ENCODE data around the gene EDRF1. TPM values are rescaled to one million over a fixed set of nuclear protein-coding genes. Genes with fewer than 3 reads are reported as not detected.

The EDRF1 gene
- total RNA-seq, 1 donor from 2014 or later: 15.6 TPM

GRCh38 chr10:125785791-125786190, 66.3 kb downstream of the EDRF1 start:
- DNase-seq (ENCODE audit: low spot score): no peak

- no peak for DNase-seq (ENCODE audit: low spot score)
Measured at GRCh38 chr10:125788156-125789034, 68.9 kb downstream of the EDRF1 start.

DNA sequence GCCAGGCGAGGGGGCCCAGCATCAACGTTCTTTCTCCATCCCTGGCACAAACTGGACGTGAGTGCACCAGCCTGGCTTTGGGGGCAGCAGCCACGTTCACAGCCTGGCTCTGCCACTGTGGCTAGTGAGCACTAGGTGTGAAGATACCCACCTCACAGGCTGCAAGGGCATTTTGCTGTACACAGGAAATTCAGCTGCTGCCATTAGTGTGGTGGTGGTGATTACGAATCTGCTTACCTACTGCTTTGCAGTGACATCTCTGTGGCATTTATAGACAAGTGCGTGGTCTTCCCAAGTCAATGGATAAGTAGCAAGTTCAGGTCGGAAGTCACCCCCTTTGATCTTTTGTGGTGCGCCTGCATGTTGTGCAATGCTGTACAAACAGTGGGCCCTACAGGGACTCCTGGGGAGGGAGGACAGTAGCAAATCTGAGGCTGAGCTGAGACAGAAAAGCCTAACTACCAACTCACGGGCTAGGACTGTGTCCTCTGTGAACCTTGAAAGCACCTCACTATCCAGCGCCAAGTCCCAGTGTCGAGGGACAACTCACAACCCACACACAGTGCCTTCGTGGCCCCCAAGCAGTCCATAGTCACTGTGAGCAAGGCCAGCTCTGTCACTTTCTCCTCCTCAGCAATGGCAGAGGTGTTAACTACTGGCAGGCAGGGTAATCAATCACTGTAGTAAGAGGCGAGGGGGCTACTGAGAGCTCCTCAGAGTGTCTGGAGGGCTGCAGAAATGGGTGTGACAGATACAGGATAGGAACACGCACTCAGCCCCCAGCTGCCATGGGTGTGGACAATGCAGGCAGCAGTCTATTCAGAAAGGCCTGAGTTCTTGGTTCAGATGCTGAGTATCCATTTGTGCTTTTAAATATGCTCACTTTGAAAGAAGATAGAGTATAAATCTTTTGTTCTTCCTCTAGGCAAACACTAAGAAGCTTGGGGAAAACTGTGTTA, 73.1 kb downstream of the EDRF1 start:
- DNase-seq (ENCODE audit: low spot score): no peak

GRCh38 chr10:125795128-125795527, 75.6 kb downstream of the EDRF1 start:
- DNase-seq (ENCODE audit: low spot score): no peak

- no peak for DNase-seq (ENCODE audit: low spot score)
Measured at GRCh38 chr10:125795637-125796190, 76.2 kb downstream of the EDRF1 start.

GRCh38 chr10:125797424-125797823, 77.9 kb downstream of the EDRF1 start:
- DNase-seq (ENCODE audit: low spot score): no peak

- no peak for DNase-seq (ENCODE audit: low spot score)
Measured at GRCh38 chr10:125797994-125798662, 78.6 kb downstream of the EDRF1 start.

DNA sequence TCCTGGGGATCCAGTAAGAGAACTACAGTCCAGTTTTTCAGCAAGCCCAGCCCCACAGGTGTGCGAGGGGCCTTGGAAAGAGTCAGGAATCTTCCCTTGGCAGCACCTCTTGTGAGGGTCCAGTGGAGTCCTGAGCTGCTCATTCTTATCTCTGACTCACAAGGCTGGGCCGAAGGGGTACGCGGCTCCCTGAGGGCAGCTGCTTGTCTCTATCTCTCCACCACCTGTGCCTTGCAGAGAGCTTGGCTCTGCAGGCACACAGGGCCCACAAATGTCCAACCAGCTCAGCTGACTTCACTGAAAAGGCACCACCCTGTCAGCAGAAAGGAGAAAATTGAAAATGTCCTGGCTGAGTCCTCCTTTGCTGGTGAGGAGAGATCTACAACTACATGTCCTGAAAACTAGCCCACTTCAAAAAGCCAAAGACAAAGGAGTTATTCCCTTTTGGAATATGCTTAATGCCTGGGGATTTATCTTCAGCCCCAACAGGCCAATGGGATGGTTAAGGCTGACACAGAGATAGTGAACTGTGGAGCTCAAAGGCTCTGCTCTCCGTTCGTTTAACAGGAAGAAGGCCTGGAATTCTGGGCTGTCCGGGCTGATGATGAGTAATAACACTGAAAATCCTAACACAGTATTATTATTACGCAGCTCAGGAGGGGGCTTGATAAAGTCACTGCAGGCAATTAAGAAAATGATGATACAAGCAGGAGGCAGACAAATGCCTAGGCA, 80.1 kb downstream of the EDRF1 start:
- no peak for DNase-seq (ENCODE audit: low spot score)

DNA sequence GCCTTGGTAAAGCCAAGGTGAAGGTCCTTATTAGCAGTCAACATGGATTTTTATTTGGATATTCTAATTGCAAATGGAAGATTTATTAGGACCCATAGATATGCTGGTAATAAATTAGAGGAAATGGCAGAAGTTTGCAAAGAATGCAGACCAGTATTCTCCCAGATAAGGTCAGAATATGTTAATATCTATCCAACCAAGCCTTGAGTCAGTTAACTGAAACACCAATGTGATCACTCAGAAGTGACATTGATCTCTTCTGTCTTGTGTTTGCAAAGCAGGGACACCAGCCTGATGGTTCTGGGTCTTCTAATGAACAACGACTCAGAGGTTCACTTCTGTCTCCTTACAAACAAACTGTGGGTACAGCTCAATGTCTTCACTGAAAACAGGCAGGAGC, 82.1 kb downstream of the EDRF1 start:
- DNase-seq (ENCODE audit: low spot score): no peak

- DNase-seq (ENCODE audit: low spot score): no peak
Measured at GRCh38 chr10:125802131-125802530, 82.6 kb downstream of the EDRF1 start.

DNA sequence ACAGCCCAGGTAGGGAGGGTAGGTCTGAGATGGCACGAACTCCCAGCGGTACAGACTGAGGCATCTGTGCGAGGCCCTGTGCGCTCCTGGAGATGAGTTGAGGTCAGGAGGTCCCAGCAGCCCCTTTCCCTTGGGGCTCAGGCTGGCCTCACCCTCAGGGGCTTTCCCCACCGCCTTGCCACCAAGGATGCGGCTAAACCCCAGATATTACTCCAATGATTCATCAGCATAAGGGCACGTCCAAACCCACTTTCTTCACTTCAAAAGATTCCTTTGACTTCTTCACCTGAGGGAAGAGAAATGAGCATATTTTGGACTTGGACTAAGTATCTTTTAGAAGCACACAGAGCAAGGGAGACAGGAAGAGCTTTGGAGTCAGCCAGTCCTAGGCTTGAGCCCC, 83.2 kb downstream of the EDRF1 start:
- DNase-seq (ENCODE audit: low spot score): no peak

GRCh38 chr10:125808047-125808446, 88.5 kb downstream of the EDRF1 start:
- DNase-seq (ENCODE audit: low spot score): no peak

GRCh38 chr10:125811251-125811650, 91.7 kb downstream of the EDRF1 start:
- no peak for DNase-seq (ENCODE audit: low spot score)

- DNase-seq (ENCODE audit: low spot score): no peak
Measured at GRCh38 chr10:125812128-125812750, 92.7 kb downstream of the EDRF1 start.

Other genes starting within 250 kb of the EDRF1 start
- gene TEX36, start 36.5 kb upstream of the EDRF1 start, total RNA-seq: not detected
- 0.29 TPM for gene MMP21, start 56.1 kb downstream of the EDRF1 start, total RNA-seq
- gene UROS, start 103.5 kb downstream of the EDRF1 start, total RNA-seq: 50.6 TPM
- gene BCCIP, start 103.8 kb downstream of the EDRF1 start, total RNA-seq: 57.7 TPM
- 29.6 TPM for gene DHX32, start 161.6 kb downstream of the EDRF1 start, total RNA-seq
- 0.42 TPM for gene FANK1, start 176.9 kb downstream of the EDRF1 start, total RNA-seq

Measured in mesenteric fat pad (tissue), 1 donor.